HG02852 (cell line): ENCODE results near the gene SH3PXD2A.

ENCODE experiments used
- ATAC-seq: cut with Tn5 transposase; IDR thresholded peaks from one replicate; pipeline ENCODE4 v1.9.1; 2021; ENCODE audit warnings: mild to moderate bottlenecking, moderate library complexity; ENCODE audit not compliant: unreplicated experiment

SH3PXD2A gene

GRCh38 chr10:103553743-103554487 lies 301.5 kb downstream of the SH3PXD2A start:
- no peak for ATAC-seq

GRCh38 chr10:103552856-103553742 lies 302.3 kb downstream of the SH3PXD2A start:
- no peak for ATAC-seq

GRCh38 chr10:103551619-103552602 lies 303.5 kb downstream of the SH3PXD2A start:
- ATAC-seq: no peak

- ATAC-seq: no peak
Measured at GRCh38 chr10:103550229-103550628, 305.1 kb downstream of the SH3PXD2A start.

- ATAC-seq: no peak
Measured at GRCh38 chr10:103549349-103549685, 306.1 kb downstream of the SH3PXD2A start.

GRCh38 chr10:103548581-103549348 lies 306.6 kb downstream of the SH3PXD2A start:
- no peak for ATAC-seq

GRCh38 chr10:103548006-103548405 lies 307.4 kb downstream of the SH3PXD2A start:
- no peak for ATAC-seq

- no peak for ATAC-seq
Measured at GRCh38 chr10:103547391-103547946, 307.9 kb downstream of the SH3PXD2A start.

GRCh38 chr10:103546401-103546800 lies 309.0 kb downstream of the SH3PXD2A start:
- no peak for ATAC-seq

GRCh38 chr10:103545771-103546281 lies 309.6 kb downstream of the SH3PXD2A start:
- no peak for ATAC-seq

- ATAC-seq: no peak
Measured at GRCh38 chr10:103545366-103545765, 310.0 kb downstream of the SH3PXD2A start.

- ATAC-seq: no peak
Measured at GRCh38 chr10:103544657-103545310, 310.6 kb downstream of the SH3PXD2A start.
